ENCODE results near the gene OR5W2. TPM values are rescaled to one million over a fixed set of nuclear protein-coding genes. Genes with fewer than 3 reads are reported as not detected.
"Not testable (repeated sequence)": the region's sequence is repeated elsewhere in the genome, so short reads cannot be mapped to it uniquely, and the experiment has no call there.

The OR5W2 gene
- total RNA-seq, 1 experiment from 2014 or later: not detected

GRCh38 chr11:55902308-55902707, 12.1 kb downstream of the OR5W2 start:
- BruUV-seq (replicated peaks): no TSS peak
- ATAC-seq (no peak), DNase-seq (ENCODE audit: low read depth, low spot score) (no peak)
- Histone ChIP-seq H3K27me3 (ENCODE audit: control insufficient read depth, insufficient read depth, low read length) (no peaks in the 10 kb centered on the region), H3K4me1 (ENCODE audit: control insufficient read depth, insufficient read depth, low read length) (no peaks in the 10 kb centered on the region), H3K9me3 (ENCODE audit: control insufficient read depth, insufficient read depth, low read depth, low read length) (no peaks in the 10 kb centered on the region), H3K27ac (ENCODE audit: low read length) (no peak overlapping the region), H3K4me3 (ENCODE audit: low read depth in 2 of 2, low read length in 2 of 2) (no peak overlapping the region), H3K36me3 (ENCODE audit: control insufficient read depth, insufficient read depth, low read length) (no peaks in the 10 kb centered on the region)
- intact Hi-C loops (cut with micrococcal nuclease; ENCODE audit: unreplicated experiment) (no loop called here), in situ Hi-C loops (cut with HindIII; ENCODE audit: low pct_unique_long_range_greater_than_20kb, low sequenced_read_pairs) (no loop called here)
- ChIA-PET CTCF (no interaction called here), POLR2A (no interaction called here)
- TF ChIP-seq POLR2AphosphoS5 (IDR thresholded peaks at IDR 0.05; ENCODE audit: low read depth, low read length): no peak
- TF ChIP-seq TCF7L2 (IDR thresholded peaks at IDR 0.05; ENCODE audit: low read depth, low read length): no peak
- no peak for TF ChIP-seq REST (IDR thresholded peaks at IDR 0.05; ENCODE audit: insufficient read depth in 1 of 2, low read depth in 2 of 2, low read length in 1 of 2)
- TF ChIP-seq SIN3A (IDR thresholded peaks at IDR 0.05; ENCODE audit: borderline replicate concordance, insufficient read depth, low read depth, low read length): no peak
- no peak for TF ChIP-seq CTCF (IDR thresholded peaks at IDR 0.05)

GRCh38 chr11:55895216-55895615, 19.2 kb downstream of the OR5W2 start:
- no peak for DNase-seq (ENCODE audit: low read depth, low spot score)
- no peaks in the 10 kb centered on the region for H3K4me1 ChIP-seq (ENCODE audit: control insufficient read depth, insufficient read depth, low read length)
- H3K4me3 ChIP-seq (ENCODE audit: low read depth in 2 of 2, low read length in 2 of 2): no peak overlapping the region
- H3K36me3 ChIP-seq (ENCODE audit: control insufficient read depth, insufficient read depth, low read length): no peaks in the 10 kb centered on the region
- no peaks in the 10 kb centered on the region for H3K9me3 ChIP-seq (ENCODE audit: control insufficient read depth, insufficient read depth, low read depth, low read length)
- intact Hi-C loops (cut with micrococcal nuclease; ENCODE audit: unreplicated experiment) (no loop called here), in situ Hi-C loops (cut with HindIII; ENCODE audit: low pct_unique_long_range_greater_than_20kb, low sequenced_read_pairs) (no loop called here)
- no peaks in the 10 kb centered on the region for H3K27me3 ChIP-seq (ENCODE audit: control insufficient read depth, insufficient read depth, low read length)
- no peak for ATAC-seq
- no peak overlapping the region for H3K27ac ChIP-seq (ENCODE audit: low read length)
- TF ChIP-seq TCF7L2 (IDR thresholded peaks at IDR 0.05; ENCODE audit: low read depth, low read length): no peak
- no peak for TF ChIP-seq SIN3A (IDR thresholded peaks at IDR 0.05; ENCODE audit: borderline replicate concordance, insufficient read depth, low read depth, low read length)
- ChIA-PET CTCF (no interaction called here), POLR2A (no interaction called here)
- BruUV-seq (replicated peaks): no TSS peak

GRCh38 chr11:55885481-55885880, 28.9 kb downstream of the OR5W2 start:
- DNase-seq (ENCODE audit: low read depth, low spot score); intact Hi-C loops (cut with micrococcal nuclease; ENCODE audit: unreplicated experiment); H3K27ac ChIP-seq (ENCODE audit: low read length); in situ Hi-C loops (cut with HindIII; ENCODE audit: low pct_unique_long_range_greater_than_20kb, low sequenced_read_pairs); CTCF ChIA-PET; BruUV-seq (replicated peaks); H3K27me3 ChIP-seq (ENCODE audit: control insufficient read depth, insufficient read depth, low read length); ATAC-seq; H3K36me3 ChIP-seq (ENCODE audit: control insufficient read depth, insufficient read depth, low read length); H3K4me3 ChIP-seq (ENCODE audit: low read depth in 2 of 2, low read length in 2 of 2); POLR2A ChIA-PET; H3K9me3 ChIP-seq (ENCODE audit: control insufficient read depth, insufficient read depth, low read depth, low read length); H3K4me1 ChIP-seq (ENCODE audit: control insufficient read depth, insufficient read depth, low read length): not testable (repeated sequence)

- H3K4me3 ChIP-seq (ENCODE audit: low read depth in 2 of 2, low read length in 2 of 2); DNase-seq (ENCODE audit: low read depth, low spot score); intact Hi-C loops (cut with micrococcal nuclease; ENCODE audit: unreplicated experiment); BruUV-seq (replicated peaks); H3K36me3 ChIP-seq (ENCODE audit: control insufficient read depth, insufficient read depth, low read length); H3K9me3 ChIP-seq (ENCODE audit: control insufficient read depth, insufficient read depth, low read depth, low read length); CTCF ChIA-PET; in situ Hi-C loops (cut with HindIII; ENCODE audit: low pct_unique_long_range_greater_than_20kb, low sequenced_read_pairs); H3K27ac ChIP-seq (ENCODE audit: low read length); POLR2A ChIA-PET; H3K27me3 ChIP-seq (ENCODE audit: control insufficient read depth, insufficient read depth, low read length); ATAC-seq; H3K4me1 ChIP-seq (ENCODE audit: control insufficient read depth, insufficient read depth, low read length): not testable (repeated sequence)
Observed at GRCh38 chr11:55884995-55885394, 29.4 kb downstream of the OR5W2 start.

GRCh38 chr11:55882997-55883396, 31.4 kb downstream of the OR5W2 start, which contains the start of gene TRIM51:
TSS of gene TRIM51 (plus strand) at chr11:55883297. CDS start at chr11:55885429, 2,132 bp downstream.
- CTCF ChIA-PET; BruUV-seq (replicated peaks); H3K4me1 ChIP-seq (ENCODE audit: control insufficient read depth, insufficient read depth, low read length); intact Hi-C loops (cut with micrococcal nuclease; ENCODE audit: unreplicated experiment); in situ Hi-C loops (cut with HindIII; ENCODE audit: low pct_unique_long_range_greater_than_20kb, low sequenced_read_pairs); H3K27me3 ChIP-seq (ENCODE audit: control insufficient read depth, insufficient read depth, low read length); H3K4me3 ChIP-seq (ENCODE audit: low read depth in 2 of 2, low read length in 2 of 2); H3K9me3 ChIP-seq (ENCODE audit: control insufficient read depth, insufficient read depth, low read depth, low read length); ATAC-seq; H3K27ac ChIP-seq (ENCODE audit: low read length); DNase-seq (ENCODE audit: low read depth, low spot score); H3K36me3 ChIP-seq (ENCODE audit: control insufficient read depth, insufficient read depth, low read length); POLR2A ChIA-PET: not testable (repeated sequence)

Data from Panc1 (cell line).